Activated CD4-positive, alpha-beta T cell treated with anti-CD3 and anti-CD28 coated beads, Interleukin-2, amount 10 ng/mL, durations not matched to agents 7 days and 5 days (primary cell): Measurements from ENCODE around the gene UBL4A. TPM values are rescaled to one million over a fixed set of nuclear protein-coding genes. Genes with fewer than 3 reads are reported as not detected.
"Not testable (repeated sequence)": the region's sequence is repeated elsewhere in the genome, so short reads cannot be mapped to it uniquely, and the experiment has no call there.

Source experiments
- CTCF ChIA-PET: fragments of 350-600 bp; sonication (Branson Sonifier 250); formaldehyde crosslinking; loops from one replicate; lab custom pipeline; 2021; ENCODE audit warnings: antibody characterized with exemption; lab: Charles Lee
- POLR2A ChIA-PET: fragments of 350-600 bp; sonication (Branson Sonifier 250); formaldehyde crosslinking; loops from one replicate; lab custom pipeline; 2021; ENCODE audit warnings: antibody characterized with exemption; lab: Charles Lee
- DNase-seq: peaks from one replicate; pipeline ENCODE4 v3.0.0-alpha.2; 2020
- H3K27ac Mint-ChIP-seq: one replicate; pipeline ENCODE4 v1.8.0; 2021; ENCODE audit warnings: mild to moderate bottlenecking, moderate library complexity, mixed read lengths
- H3K27me3 Mint-ChIP-seq: one replicate; pipeline ENCODE4 v1.8.0; 2021; ENCODE audit warnings: mixed read lengths
- H3K36me3 Mint-ChIP-seq: one replicate; pipeline ENCODE4 v1.8.0; 2021; ENCODE audit warnings: low read depth, mixed read lengths
- H3K4me1 Mint-ChIP-seq: one replicate; pipeline ENCODE4 v1.8.0; 2021; ENCODE audit warnings: mixed read lengths
- H3K4me3 Mint-ChIP-seq: one replicate; pipeline ENCODE4 v1.8.0; 2021; ENCODE audit warnings: mild to moderate bottlenecking, moderate library complexity, mixed read lengths
- H3K9me3 Mint-ChIP-seq: one replicate; pipeline ENCODE4 v1.8.0; 2021; ENCODE audit warnings: mixed read lengths
- total RNA-seq, 2 experiments: library from RNA; stranded (reverse); gene quantifications; one replicate each; pipeline ENCODE4 v1.2.3, GENCODE V29; 2021

UBL4A gene
- total RNA-seq, 2 experiments from 2014 or later, result 46.4 to 47.3 TPM

- H3K4me3 Mint-ChIP-seq, result no peak overlapping the region
- ChIA-PET POLR2A (no interaction called here), CTCF (interaction anchor here (1.0 kb wide), 1 partner anchor 24 kb away, joined by 4 read pairs; no protein-coding TSS in a partner anchor)
- no peaks in the 10 kb centered on the region for H3K4me1 Mint-ChIP-seq
- H3K27ac Mint-ChIP-seq, result no peak overlapping the region
- H3K27me3 Mint-ChIP-seq, result no peaks in the 10 kb centered on the region
- no peaks in the 10 kb centered on the region for H3K36me3 Mint-ChIP-seq
- DNase-seq, result no peak
- H3K9me3 Mint-ChIP-seq, result no peaks in the 10 kb centered on the region
Measured at GRCh38 chrX:154502989-154503388, 16.6 kb upstream of the UBL4A start.

- no peak for DNase-seq
- Mint-ChIP-seq H3K4me1 (no peaks in the 10 kb centered on the region), H3K27me3 (no peaks in the 10 kb centered on the region), H3K36me3 (no peaks in the 10 kb centered on the region), H3K4me3 (no peak overlapping the region), H3K9me3 (no peaks in the 10 kb centered on the region), H3K27ac (no peak overlapping the region)
- CTCF ChIA-PET, result interaction anchor here (0.7 to 1.0 kb wide), 2 partner anchors 25 to 461 kb away, joined by 4 read pairs; no protein-coding TSS in a partner anchor
- POLR2A ChIA-PET, result no interaction called here
Measured at GRCh38 chrX:154502098-154502497, 15.7 kb upstream of the UBL4A start.

GRCh38 chrX:154501423-154501822 is 15.0 kb upstream of the UBL4A start:
- not testable (repeated sequence) for H3K36me3 Mint-ChIP-seq, H3K9me3 Mint-ChIP-seq, H3K4me3 Mint-ChIP-seq, DNase-seq, H3K27ac Mint-ChIP-seq, H3K27me3 Mint-ChIP-seq, H3K4me1 Mint-ChIP-seq
- POLR2A ChIA-PET, result interaction anchor here (0.7 kb wide), 1 partner anchor 38 kb away, joined by 3 read pairs; no protein-coding TSS in a partner anchor
- CTCF ChIA-PET, result interaction anchor here (0.7 kb wide), 2 partner anchors 169 to 461 kb away, joined by 3 to 4 read pairs; no protein-coding TSS in a partner anchor

GRCh38 chrX:154496591-154497137 is 10.2 kb upstream of the UBL4A start:
- CTCF ChIA-PET, result interaction anchor here (0.9 to 1.0 kb wide), 2 partner anchors 14 to 23 kb away, joined by 3 read pairs; no protein-coding TSS in a partner anchor
- H3K27me3 Mint-ChIP-seq, H3K4me3 Mint-ChIP-seq, H3K36me3 Mint-ChIP-seq, DNase-seq, H3K27ac Mint-ChIP-seq, H3K4me1 Mint-ChIP-seq, H3K9me3 Mint-ChIP-seq: not testable (repeated sequence)
- POLR2A ChIA-PET, result interaction anchor here (0.6 kb wide), 1 partner anchor 491 kb away, joined by 4 read pairs; no protein-coding TSS in a partner anchor

GRCh38 chrX:154495472-154495922 is 9.1 kb upstream of the UBL4A start:
- Mint-ChIP-seq H3K36me3 (no peaks in the 10 kb centered on the region), H3K27ac (no peak overlapping the region), H3K27me3 (no peaks in the 10 kb centered on the region), H3K4me1 (peaks cover 7% of the 10 kb centered on the region), H3K9me3 (no peaks in the 10 kb centered on the region), H3K4me3 (no peak overlapping the region)
- ChIA-PET CTCF (interaction anchor here (0.6 kb wide), 1 partner anchor 8 kb away, joined by 5 read pairs; no protein-coding TSS in a partner anchor), POLR2A (no interaction called here)
- no peak for DNase-seq

- Mint-ChIP-seq H3K4me1 (peaks cover 8% of the 10 kb centered on the region), H3K27me3 (no peaks in the 10 kb centered on the region), H3K27ac (no peak overlapping the region), H3K4me3 (no peak overlapping the region), H3K9me3 (no peaks in the 10 kb centered on the region), H3K36me3 (no peaks in the 10 kb centered on the region)
- ChIA-PET CTCF (no interaction called here), POLR2A (no interaction called here)
- DNase-seq, result no peak
Measured at GRCh38 chrX:154494715-154495114, 8.3 kb upstream of the UBL4A start.

GRCh38 chrX:154490414-154491083 is 4.1 kb upstream of the UBL4A start, which contains the start of gene SLC10A3:
SLC10A3 (minus strand) TSS chrX:154490629; CDS start chrX:154488940, 1,689 bp downstream.
- Mint-ChIP-seq H3K4me3 (peak within 1 kb of the TSS; percentile 85), H3K27me3 (no peaks in the 10 kb centered on the region), H3K4me1 (peaks cover 32% of the 10 kb centered on the region), H3K27ac (peak within 1 kb of the TSS; percentile 96), H3K9me3 (no peaks in the 10 kb centered on the region), H3K36me3 (peaks cover 1% of the 10 kb centered on the region)
- ChIA-PET CTCF (interaction anchor here (1.4 to 1.9 kb wide), 3 partner anchors 10 to 542 kb away, joined by 3 to 5 read pairs (median 4); no protein-coding TSS in a partner anchor), POLR2A (interaction anchor here (0.7 to 1.0 kb wide), 3 partner anchors 9 to 92 kb away, joined by 3 to 4 read pairs (median 3); partner anchors contain the start of gene RPL10)
- peak; percentile 90 for DNase-seq

GRCh38 chrX:154490021-154490413 is 3.6 kb upstream of the UBL4A start:
- DNase-seq, result peak; percentile 22
- Mint-ChIP-seq H3K27ac (peak overlapping the region; percentile 91), H3K36me3 (peaks cover 1% of the 10 kb centered on the region), H3K27me3 (no peaks in the 10 kb centered on the region), H3K4me1 (peaks cover 37% of the 10 kb centered on the region), H3K4me3 (peak overlapping the region; percentile 85), H3K9me3 (no peaks in the 10 kb centered on the region)
- POLR2A ChIA-PET, result interaction anchor here (0.7 to 1.0 kb wide), 3 partner anchors 9 to 91 kb away, joined by 3 to 4 read pairs (median 3); partner anchors contain the start of gene RPL10
- CTCF ChIA-PET, result interaction anchor here (0.6 to 1.9 kb wide), 4 partner anchors 10 to 542 kb away, joined by 3 to 5 read pairs (median 4); no protein-coding TSS in a partner anchor

GRCh38 chrX:154489182-154489581 is 2.8 kb upstream of the UBL4A start:
- peaks cover 44% of the 10 kb centered on the region for H3K4me1 Mint-ChIP-seq
- ChIA-PET POLR2A (no interaction called here), CTCF (interaction anchor here (0.6 to 1.9 kb wide), 4 partner anchors 9 to 541 kb away, joined by 3 to 5 read pairs (median 3); no protein-coding TSS in a partner anchor)
- peaks cover 1% of the 10 kb centered on the region for H3K36me3 Mint-ChIP-seq
- H3K9me3 Mint-ChIP-seq, result no peaks in the 10 kb centered on the region
- no peak for DNase-seq
- H3K4me3 Mint-ChIP-seq, result peak overlapping the region; percentile 85
- H3K27me3 Mint-ChIP-seq, result no peaks in the 10 kb centered on the region
- peak overlapping the region; percentile 91 for H3K27ac Mint-ChIP-seq

- Mint-ChIP-seq H3K4me1 (peaks cover 47% of the 10 kb centered on the region), H3K27me3 (no peaks in the 10 kb centered on the region), H3K9me3 (no peaks in the 10 kb centered on the region), H3K27ac (peak overlapping the region; percentile 91), H3K4me3 (no peak overlapping the region), H3K36me3 (peaks cover 5% of the 10 kb centered on the region)
- ChIA-PET CTCF (interaction anchor here (1.2 to 1.4 kb wide), 2 partner anchors 11 to 42 kb away, joined by 3 to 5 read pairs; no protein-coding TSS in a partner anchor), POLR2A (no interaction called here)
- DNase-seq, result no peak
Measured at GRCh38 chrX:154488336-154489075, 2.1 kb upstream of the UBL4A start.

GRCh38 chrX:154487518-154488290 is 1.3 kb upstream of the UBL4A start:
- Mint-ChIP-seq H3K4me3 (peak overlapping the region; percentile 78), H3K4me1 (peaks cover 48% of the 10 kb centered on the region), H3K9me3 (no peaks in the 10 kb centered on the region), H3K27me3 (no peaks in the 10 kb centered on the region), H3K27ac (peak overlapping the region; percentile 69), H3K36me3 (peaks cover 9% of the 10 kb centered on the region)
- no peak for DNase-seq
- ChIA-PET POLR2A (no interaction called here), CTCF (interaction anchor here (0.6 to 1.4 kb wide), 3 partner anchors 39 to 351 kb away, joined by 3 to 5 read pairs (median 5); no protein-coding TSS in a partner anchor)
